AG20443 (cell line): ENCODE data around the gene WDR5.

Source experiments
- DNase-seq: peaks from one replicate; pipeline ENCODE4 v3.0.0; 2012; ENCODE audit warnings: low spot score, mixed read lengths

WDR5 gene

DNA sequence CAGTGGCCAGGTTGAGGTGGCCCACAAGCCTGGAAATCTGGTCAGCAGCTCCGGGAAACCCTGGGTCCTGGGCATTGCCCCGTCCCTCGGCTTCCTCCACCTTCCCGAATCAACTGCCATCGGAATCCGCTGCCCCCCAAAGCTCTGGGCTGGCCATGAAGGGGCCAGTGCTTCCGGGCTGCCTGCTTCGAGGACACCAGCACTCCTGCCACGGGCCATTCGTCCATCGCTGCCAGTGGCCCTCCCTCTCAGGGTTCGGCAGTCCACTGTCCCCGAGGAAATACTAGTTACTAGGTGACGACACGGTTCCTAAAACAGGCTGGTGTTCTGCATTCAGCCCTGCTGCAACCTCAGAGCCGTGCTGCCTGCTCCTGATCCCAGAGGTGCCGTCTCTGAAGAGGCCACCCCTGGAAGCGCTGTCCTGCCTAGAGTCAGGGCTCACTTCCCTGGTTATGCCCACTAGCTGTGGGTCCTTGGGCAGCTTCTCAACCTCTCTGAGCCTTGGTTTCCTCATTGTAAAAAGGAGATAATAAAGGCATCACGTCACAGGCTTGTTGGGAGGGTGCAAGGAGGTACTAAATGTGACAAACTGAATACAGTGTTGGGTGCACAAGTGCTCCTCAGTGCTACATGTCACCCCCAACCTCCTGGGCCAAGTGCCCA lies 3.5 kb upstream of the WDR5 start:
- DNase-seq = no peak

DNA sequence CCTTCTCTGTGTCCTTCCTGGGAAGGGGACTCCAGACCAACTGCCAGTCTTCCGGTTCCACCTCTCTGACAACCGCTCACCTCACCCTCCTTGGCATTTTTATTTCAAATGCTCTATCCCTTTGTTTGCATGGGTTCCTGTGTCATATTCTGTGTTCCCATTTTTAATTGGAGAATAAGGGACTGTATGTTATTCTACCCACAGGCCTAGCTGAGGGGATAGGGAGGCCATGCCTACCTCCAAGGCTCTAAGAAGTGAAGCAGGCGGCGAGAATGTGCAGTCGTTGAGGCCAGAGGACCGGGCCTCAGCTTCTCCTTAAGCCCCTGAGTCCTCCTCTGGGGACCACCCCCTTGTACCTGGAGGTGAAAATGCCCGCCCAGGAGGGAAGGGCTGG lies 936 bp upstream of the WDR5 start:
- no peak for DNase-seq

DNA sequence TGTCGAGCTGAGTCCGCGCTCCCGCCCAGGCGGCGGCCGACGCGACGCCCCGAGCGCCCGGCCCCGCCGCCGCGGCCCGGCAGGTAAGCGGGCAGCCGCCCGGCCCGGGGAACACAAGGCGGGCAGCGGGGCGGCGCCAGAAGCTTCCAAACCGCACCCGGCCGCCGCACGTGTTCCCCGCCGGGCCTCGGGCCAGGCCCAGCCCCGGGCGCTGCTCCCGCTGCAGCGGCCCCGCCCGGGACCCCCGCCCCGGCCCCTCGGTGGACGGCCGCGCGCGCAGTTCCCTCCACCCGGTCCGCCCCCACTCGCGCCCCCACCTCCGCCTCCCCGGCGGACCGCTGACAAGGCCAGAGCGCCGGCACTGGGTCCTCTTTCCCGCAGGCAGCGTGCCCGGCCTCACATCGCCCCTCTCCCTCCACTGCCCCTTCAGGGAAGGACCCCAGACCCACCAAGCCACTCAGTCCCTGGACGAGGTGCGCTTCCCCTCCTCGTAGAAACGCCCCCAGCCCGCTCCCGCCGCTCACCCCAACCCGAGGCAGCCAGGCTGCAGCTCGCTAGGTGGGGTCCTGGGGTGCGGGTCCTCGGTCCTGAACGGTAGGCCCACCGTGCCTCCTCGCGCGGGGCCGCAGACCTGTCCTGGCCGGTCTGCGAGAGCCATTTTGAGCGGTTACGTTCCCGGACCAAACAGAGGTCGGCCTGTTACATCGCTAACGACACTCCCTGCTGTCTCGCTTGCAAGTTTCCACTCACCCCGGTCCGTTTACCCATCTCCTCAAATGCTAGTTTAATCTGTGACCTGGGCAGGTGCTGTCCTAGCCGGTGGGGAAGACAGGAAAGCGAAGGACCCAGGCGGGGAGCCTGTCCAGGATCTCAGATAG lies 475 bp downstream of the WDR5 start:
- DNase-seq = peak; percentile 63

DNA sequence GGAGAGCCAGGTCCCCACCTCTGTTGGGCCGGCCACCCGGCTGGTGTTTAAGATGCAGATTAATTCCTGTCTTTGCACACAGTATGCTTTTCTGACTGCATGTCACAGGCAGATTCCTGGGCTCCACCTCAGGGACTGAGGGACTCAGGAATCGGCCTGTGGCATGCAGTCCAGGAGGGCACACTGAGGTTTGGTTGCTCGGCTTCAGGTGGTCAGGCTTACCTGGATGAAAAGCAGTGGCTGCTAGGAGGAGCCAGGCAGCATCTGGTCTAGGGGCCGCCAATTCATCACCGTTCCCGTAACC lies 1.1 kb downstream of the WDR5 start:
- no peak for DNase-seq

DNA sequence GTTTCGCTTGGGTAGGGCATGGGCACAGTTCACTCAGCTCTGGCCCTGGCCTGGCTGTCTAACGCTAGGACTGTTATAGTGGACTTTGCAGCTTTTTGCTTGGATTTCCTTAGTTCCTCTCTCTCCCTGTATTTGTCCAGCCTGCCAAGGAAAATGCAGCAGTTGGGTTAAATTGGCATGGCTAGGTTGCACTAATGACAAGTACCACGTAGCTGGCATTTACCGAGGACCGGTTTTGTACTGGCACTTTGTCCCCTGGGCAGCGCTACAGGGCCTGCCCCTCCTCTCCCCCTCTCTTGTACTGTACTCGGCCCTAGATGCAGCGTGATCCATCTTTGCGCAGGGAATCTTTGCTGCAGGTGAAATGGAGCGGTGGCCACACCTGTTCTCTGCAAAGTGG lies 2.4 kb downstream of the WDR5 start:
- DNase-seq = no peak

DNA sequence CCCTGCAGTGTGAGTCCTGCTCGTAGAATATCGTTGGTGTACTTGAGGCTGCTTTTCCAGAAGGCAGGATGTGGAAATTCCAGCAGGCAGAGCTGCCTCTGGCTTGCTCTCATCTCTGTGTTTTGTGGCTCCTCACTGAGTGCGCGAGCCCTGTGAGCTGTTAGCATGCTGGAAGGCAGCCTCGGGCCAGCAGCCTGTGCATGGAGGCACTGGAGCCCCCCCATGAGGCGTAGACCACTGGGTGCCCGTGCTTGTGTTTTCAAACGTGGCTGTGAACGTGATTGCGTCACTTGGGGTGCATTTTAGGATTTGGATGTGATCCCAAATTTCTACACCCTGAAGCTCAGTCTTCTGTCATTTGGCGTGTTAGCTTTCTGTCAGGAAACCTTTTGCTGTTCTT lies 3.2 kb downstream of the WDR5 start:
- peak; percentile 64 for DNase-seq

DNA sequence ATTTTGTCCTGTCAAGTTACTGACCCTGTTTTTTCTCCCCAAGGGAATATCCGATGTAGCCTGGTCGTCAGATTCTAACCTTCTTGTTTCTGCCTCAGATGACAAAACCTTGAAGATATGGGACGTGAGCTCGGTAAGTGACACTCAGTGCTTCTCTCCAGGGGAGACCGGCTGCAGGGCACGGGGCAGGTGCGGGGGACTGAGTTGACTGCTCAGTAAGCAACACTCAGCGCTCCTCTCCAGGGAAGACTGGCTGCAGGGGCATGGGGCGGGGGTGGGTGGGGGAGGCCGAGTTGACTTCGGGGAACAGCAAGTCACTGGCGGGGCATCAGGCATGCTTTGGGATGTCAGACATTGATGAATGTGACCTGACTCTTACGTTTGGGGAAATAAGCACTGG lies 6.0 kb downstream of the WDR5 start:
- DNase-seq = no peak

DNA sequence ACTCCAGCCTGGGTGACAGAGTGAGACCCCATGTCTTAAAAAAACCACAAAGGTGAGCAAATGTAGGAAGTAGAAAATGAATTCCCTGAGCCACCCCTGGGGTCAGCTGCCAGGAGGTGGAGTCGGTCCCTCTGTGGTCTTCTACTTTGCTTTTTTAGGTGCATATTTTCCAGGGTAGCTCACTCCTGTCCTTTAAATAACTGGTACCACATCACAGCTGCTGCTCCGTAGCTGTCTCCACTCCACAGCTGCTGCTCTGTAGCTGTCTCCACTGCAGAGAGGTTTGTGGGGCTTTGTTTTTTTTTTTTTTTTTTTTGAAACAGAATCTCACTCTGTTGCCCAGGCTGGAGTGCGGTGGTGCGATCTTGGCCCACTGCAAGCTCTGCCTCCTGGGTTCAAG lies 8.9 kb downstream of the WDR5 start:
- DNase-seq = no peak

DNA sequence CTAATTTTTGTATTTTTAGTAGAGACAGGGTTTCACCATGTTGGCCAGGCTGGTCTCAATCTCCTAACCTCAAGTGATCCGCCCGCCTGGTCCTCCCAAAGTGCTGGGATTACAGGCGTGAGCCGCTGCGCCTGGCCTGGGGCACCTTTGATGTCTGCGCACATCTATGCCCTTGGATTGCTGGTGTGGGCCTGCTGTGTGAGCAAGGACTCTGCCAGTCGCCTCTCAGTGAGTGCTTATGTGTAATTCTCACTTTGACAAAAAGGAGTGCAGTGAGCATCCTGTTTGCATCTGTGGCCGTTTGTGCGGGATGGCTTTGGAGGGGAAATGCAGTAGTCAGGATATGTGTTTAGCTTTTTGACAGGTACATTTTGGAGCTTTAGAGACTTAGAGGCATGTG lies 9.4 kb downstream of the WDR5 start:
- no peak for DNase-seq

DNA sequence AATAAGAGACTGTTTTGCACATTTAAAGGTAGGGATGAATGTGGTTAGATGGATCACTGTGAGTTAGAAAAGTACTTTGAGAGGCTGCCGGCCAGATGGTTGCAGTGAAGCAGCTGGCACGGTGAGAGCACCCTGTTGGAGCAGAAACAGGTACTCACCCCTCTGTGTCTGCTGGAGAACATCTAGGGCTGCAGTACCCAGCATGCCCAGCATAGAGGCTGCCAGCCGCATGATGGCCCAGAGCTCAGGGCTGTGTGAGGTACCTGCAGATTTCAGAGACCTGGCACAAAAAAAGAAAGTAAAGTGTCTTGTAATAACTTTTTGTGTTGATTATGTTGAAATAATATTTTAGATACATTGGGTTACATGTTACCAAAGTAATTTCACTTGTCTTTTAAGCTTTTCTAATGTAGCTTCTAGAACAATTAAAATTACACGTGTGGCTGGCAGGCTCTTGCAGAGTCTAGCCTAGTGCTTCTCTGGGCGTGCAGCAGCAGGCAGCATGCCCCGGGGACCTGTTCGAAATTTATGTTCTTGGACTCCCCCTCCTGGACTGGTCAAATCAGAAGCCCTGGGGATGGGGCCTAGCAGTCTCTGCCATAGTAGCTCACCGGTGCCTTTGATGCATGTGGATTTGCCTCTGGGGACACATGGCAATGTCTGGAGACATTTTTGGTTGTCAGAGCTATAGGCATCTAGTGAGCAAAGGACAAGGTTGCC lies 11.1 kb downstream of the WDR5 start:
- DNase-seq = no peak

DNA sequence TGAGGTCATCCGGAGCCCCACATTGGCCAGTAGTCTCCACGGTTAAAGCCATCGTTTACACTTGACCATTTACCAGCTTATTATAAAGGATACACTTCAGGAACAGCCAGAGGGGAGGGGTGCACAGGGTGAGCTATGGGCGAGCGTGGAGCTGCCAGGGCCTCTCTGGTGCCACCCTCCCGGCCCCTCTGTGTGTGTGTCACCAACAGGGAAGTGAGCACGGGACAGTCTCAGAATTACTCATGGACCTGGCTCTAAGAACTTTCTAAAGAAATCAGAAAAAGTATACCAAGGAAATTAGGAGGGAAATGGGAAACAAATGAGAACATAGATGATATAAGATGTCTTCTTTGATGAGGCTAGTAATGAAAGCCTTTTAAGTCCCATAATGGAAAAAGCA lies 13.5 kb downstream of the WDR5 start:
- no peak for DNase-seq

DNA sequence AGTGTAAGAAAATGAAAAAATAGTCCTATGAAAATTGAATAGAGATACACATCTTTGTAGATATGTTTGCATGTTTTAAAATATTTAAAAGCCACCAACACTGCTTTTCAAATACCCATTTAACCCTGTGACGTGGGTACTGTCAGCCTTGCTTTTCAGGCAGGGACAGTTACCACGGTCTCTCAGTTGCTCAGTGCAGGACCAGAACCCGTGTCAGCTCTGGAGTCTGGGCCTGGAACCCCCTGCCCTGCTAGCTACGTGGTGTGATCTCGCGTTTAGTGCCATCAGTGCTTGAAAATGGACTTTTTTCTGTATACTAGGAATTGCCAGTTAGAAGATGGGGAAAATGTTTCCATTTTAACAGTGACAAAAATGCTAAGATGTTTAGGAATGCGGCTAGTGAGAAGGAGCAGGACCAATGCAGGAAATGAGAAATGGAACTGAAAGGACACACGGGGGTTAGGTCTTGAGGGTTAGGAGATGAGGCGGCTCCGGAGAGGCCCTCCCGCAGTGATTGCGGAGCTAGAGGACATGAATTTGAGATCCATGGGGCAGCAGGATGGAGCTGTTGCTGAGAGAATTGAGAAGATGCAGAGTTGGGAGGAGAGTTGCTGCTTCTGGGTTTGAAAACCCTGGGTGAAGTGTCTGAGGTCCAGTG lies 14.8 kb downstream of the WDR5 start:
- DNase-seq = no peak

DNA sequence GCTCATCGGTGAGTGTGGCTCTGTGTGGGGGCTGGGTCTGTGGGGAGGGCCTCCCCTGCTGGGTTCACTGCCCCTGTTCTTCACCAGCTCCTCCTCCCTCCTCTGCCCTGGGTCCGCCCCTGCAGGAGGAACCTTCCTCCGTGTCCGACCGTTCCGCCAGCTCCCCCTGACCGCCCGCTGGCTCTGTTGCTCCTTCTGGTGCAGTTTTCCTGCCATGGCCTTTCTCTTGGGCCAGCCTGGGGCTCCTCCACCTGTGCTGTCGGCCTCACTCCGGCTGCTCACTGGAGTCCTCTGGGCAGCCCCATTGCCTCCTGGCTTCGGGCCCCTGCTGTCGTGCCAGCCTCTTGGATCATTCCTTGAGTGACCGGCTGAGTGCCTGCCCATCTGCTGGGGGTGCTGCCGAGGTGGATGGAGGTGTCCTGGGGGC lies 16.2 kb downstream of the WDR5 start:
- DNase-seq = no peak

DNA sequence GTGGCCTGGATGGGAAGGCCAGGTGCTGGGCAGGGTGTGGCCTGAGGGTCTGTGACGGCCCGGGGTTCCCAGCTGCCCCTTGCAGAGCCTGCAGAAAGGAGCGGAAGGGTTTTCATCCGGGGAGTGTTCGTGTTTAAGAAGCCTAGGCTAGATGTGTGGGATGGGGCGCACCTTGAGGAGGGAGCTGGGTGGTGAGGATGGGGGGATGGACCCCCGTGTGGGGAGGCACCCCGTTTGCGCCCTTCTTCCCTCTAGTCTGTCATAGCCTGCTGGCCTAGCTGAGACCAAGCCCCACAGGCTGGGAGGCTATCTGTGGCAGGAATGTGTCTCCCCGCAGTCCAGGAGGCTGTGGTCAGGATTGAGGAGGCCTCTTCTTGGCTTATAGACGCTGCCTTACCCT lies 16.6 kb downstream of the WDR5 start:
- no peak for DNase-seq

DNA sequence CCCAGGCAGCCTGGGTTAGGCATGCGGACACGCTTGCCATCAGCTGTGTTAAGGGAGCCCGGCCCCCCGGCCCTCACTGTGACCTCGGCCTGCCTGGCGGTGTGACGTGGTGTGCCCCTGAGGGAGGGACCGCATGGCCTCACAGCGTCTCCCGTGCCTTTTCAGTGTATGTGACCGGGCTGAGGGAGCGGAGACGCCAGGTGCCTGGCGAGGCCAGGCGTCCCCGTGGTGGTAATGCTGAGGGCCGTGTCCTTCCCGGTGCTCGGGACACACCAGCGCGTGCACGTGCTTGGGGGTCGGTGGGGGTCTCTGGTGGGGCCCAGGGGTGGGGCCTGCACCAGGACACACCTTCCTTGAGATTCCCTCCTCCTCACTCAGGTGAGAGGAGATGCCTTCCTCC lies 17.6 kb downstream of the WDR5 start:
- no peak for DNase-seq

DNA sequence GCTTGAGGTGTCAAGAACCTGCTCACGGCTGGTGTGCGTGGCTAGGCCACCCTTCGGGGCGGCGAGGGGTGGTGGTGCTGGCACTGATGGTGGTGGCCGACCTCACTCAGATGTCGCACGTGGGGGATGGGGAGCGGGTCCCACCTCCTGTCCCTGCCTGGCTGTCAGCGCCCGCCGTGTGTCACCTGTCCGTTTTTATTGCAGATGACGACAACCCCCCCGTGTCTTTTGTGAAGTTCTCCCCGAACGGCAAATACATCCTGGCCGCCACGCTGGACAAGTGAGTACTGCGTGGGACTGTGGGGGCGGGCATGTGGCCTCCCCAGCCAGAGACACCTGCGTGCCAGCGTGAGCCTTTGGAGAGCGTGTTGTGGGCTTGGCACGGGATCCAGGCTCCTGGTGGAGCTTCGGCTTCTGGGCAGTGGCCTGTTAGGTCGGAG lies 18.4 kb downstream of the WDR5 start:
- DNase-seq = no peak

DNA sequence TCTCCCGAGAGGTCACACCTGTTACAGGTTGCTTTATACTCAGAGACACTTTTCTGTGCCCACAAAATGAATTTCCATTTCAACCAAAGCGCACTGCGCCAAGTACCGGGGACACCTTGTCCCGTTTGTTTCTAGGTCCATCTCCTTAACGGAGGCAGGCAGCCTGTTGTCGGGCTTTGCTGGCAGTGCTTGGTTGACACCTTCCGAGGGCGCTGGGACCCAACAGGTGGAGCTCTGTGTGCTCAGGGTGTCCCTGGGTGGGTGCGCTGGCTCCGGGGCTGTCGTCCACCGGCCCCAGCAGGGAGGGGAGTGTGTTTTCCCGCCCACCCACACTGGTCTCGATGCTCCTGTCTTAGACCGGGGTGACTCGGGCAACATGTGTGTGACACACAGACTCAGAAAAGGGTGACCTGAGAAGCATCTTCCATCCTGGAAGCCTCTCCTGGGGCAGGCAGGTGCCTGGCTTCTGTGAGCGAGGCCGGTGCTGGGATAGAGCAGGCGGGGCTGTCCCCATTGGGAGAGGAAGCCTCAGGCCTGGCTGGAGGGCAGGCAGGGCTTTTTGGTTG lies 20.0 kb downstream of the WDR5 start:
- no peak for DNase-seq

DNA sequence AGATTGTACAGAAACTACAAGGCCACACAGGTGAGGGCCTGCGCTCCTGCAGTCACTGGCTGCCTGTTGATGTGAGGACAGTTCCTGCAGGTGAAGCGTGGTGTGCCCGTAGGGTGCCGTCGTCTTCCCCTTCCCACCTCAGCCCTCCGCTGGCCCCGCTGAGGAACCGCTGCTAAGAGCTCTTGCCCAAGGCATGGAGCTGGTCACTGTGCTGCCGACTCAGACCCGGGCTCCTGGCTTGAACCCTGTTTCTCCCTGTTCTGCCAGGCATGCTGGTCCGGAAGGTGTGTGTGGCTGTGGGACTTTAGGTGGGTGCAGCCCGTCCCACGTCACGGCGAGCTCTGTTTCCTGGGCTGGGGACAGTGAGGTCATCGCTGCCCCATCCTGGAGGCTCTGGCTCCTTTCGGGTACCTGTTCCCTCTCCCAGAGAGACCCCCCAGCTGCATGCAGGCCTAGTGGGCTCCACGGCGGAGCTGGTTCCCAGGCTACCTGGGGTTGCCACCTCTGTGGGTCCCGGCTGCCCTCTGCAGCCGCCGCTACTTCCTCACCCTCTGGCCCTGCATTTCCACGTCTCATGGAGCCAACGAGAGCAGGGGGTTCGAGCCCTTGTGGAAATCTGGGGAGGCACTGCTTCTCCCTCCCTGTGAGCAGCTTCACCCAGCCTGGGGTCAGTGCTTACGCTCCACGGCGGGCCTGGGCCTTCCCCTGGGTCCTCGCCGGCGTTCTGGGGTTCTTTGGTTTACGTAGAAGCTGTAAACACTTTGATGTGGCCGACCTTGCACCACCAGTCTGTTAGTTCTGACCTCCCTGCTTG lies 20.9 kb downstream of the WDR5 start:
- DNase-seq = no peak

DNA sequence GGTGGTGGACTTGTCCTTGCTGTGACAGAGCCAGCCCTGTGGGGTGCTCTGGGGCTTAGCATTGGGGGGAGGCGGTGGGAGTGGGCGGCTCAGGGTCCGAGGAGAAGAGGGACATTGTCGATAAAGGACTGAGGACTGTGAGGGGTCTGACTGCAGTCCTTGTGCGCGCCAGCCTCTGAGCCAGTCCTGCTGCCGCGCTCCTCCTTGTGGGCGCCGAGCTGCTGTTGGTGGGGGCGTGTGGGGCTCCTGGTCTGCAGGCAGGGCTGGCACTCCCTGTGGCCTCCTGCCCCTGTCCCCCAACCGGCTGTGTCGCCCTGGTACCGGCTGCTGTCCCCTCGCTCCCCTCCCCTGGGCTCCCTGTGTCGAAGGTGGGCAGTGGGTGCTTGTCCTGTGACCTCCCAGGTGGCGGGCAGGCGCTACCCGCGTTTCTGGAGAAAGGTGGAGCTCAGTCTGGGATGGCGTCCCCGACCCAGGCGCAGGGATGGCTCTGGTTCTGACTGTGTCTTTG lies 21.6 kb downstream of the WDR5 start:
- no peak for DNase-seq

DNA sequence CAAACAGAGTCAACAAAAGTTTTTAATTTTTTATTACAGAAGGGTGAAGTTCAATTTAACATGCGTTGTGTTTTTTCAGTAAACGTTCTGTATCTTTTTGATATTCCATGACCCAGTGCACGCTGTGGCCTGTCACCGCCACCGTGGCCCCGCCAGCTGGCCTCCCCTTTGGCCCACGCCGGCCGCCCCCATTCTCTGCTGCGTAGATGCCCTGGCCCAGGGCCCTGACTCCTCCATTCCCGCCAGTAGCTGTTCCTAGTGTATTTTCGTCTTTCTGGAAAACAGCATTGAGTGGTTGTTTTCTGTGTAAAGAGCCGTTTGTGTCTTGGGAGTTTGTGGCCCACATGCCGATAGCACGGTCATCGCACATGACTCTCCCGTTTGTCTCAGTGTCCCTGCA lies 22.4 kb downstream of the WDR5 start:
- no peak for DNase-seq

DNA sequence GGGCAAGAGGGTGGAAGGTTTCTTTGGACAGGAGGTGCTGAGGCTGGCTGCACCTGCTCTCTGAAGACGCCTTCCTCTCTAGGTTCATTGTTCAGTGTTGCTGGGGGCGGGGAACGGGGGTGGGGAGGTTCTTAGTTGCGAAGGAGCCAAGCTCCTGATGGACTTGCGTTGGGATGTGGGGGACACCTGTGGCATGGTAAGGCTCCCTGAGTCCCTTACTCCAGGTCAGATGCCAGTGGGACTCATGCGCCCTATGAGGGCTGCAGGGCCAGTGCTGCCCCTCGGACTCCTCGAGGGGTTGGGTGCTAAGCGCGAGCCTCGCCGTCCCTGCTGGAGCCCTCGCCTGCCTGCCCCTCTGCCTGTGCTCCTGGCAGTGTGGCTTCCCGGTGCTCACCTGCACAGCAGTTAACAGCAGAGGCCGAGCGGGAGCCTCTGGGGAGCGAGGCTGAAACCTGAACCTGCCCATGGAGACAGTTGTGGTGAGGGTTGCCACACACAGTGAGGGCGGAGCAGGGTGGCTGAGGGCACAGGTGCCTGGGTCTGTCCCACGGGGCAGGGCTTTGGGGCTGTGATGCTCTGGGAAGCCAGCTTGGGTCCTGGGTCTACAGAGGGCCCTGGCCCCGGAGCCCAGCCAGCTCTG lies 23.0 kb downstream of the WDR5 start:
- DNase-seq = no peak
